Measurements from ENCODE around the gene HIRA. TPM values are rescaled to one million over a fixed set of nuclear protein-coding genes. Genes with fewer than 3 reads are reported as not detected.

The HIRA gene
- total RNA-seq, 4 donors from 2014 or later: 18.3 to 29.3 (median 20.3) TPM

- peak overlapping the region; percentile 80 to 99 (median 94) for H3K4me3 ChIP-seq
- TF ChIP-seq POLR2A (IDR thresholded peaks at IDR 0.05) (no peak), CTCF (IDR thresholded peaks at IDR 0.05) (no peak), EP300 (IDR thresholded peaks at IDR 0.05; ENCODE audit: low read depth) (no peak), POLR2AphosphoS5 (IDR thresholded peaks at IDR 0.05) (no peak)
- H3K4me1 ChIP-seq: peaks cover 5 to 16% (median 15%) of the 10 kb centered on the region in 4 donors
- in situ Hi-C loops (cut with MboI; ENCODE audit: low pct_ligation_motif_present in 1 of 4, low pct_unique_long_range_greater_than_20kb in 1 of 4, low sequenced_read_pairs in 3 of 4) (no loop called here), intact Hi-C loops (cut with DNase I; ENCODE audit: low total_unique reads) (loop anchor here (5.0 kb wide), 1 partner anchor 1141 kb away; no protein-coding TSS in a partner anchor)
- peaks cover 9% of the 10 kb centered on the region for H3K27me3 ChIP-seq
- no peaks in the 10 kb centered on the region for H3K9me3 ChIP-seq
- DNase-seq: peak; percentile 40
- peak overlapping the region; percentile 73 to 89 (median 80) for H3K27ac ChIP-seq
- 0% methylated on average over 21 of the region's 41 CpGs; no CpG with 5 or more reads in 1 of the 2 donors for WGBS, 2 donors (ENCODE audit: low coverage in 1 of 2)
- no peaks in the 10 kb centered on the region for H3K36me3 ChIP-seq
Observed at GRCh38 chr22:19291218-19291579, 140.3 kb downstream of the HIRA start.

- Histone ChIP-seq H3K27ac (peak overlapping the region; percentile 73 to 89 (median 80)), H3K4me3 (peak overlapping the region; percentile 80 to 99 (median 94)), H3K36me3 (no peaks in the 10 kb centered on the region), H3K9me3 (no peaks in the 10 kb centered on the region), H3K4me1 (peaks cover 5 to 16% (median 15%) of the 10 kb centered on the region in 4 donors), H3K27me3 (peaks cover 9% of the 10 kb centered on the region)
- WGBS, 2 donors (ENCODE audit: low coverage in 1 of 2): 16 to 25% methylated on average over 4 to 27 of the region's 27 CpGs
- no peak for DNase-seq
- intact Hi-C loops (cut with DNase I; ENCODE audit: low total_unique reads): loop anchor here (1.0 to 5.0 kb wide), 2 partner anchors 30 to 1142 kb away; no protein-coding TSS in a partner anchor
- no peak for TF ChIP-seq EP300 (IDR thresholded peaks at IDR 0.05; ENCODE audit: low read depth)
- in situ Hi-C loops (cut with MboI; ENCODE audit: low pct_ligation_motif_present in 1 of 4, low pct_unique_long_range_greater_than_20kb in 1 of 4, low sequenced_read_pairs in 3 of 4): no loop called here
Observed at GRCh38 chr22:19290400-19291217, 140.9 kb downstream of the HIRA start.

GRCh38 chr22:19289475-19290161 is 141.9 kb downstream of the HIRA start:
- intact Hi-C loops (cut with DNase I; ENCODE audit: low total_unique reads) (loop anchor here (1.0 to 5.0 kb wide), 2 partner anchors 29 to 1143 kb away; no protein-coding TSS in a partner anchor), in situ Hi-C loops (cut with MboI; ENCODE audit: low pct_ligation_motif_present in 1 of 4, low pct_unique_long_range_greater_than_20kb in 1 of 4, low sequenced_read_pairs in 3 of 4) (no loop called here)
- H3K27me3 ChIP-seq: peaks cover 9% of the 10 kb centered on the region
- H3K4me1 ChIP-seq: peaks cover 5 to 16% (median 15%) of the 10 kb centered on the region in 4 donors
- no peaks in the 10 kb centered on the region for H3K36me3 ChIP-seq
- no peak overlapping the region for H3K4me3 ChIP-seq
- TF ChIP-seq CTCF (IDR thresholded peaks at IDR 0.05) (no peak), POLR2AphosphoS5 (IDR thresholded peaks at IDR 0.05) (no peak), POLR2A (IDR thresholded peaks at IDR 0.05) (no peak), EP300 (IDR thresholded peaks at IDR 0.05; ENCODE audit: low read depth) (no peak)
- 76% methylated on average over 5 of the region's 5 CpGs; no CpG with 5 or more reads in 1 of the 2 donors for WGBS, 2 donors (ENCODE audit: low coverage in 1 of 2)
- H3K27ac ChIP-seq: no peak overlapping the region
- DNase-seq: no peak
- no peaks in the 10 kb centered on the region for H3K9me3 ChIP-seq

- in situ Hi-C loops (cut with MboI; ENCODE audit: low pct_ligation_motif_present in 1 of 4, low pct_unique_long_range_greater_than_20kb in 1 of 4, low sequenced_read_pairs in 3 of 4): no loop called here
- no peak for DNase-seq
- intact Hi-C loops (cut with DNase I; ENCODE audit: low total_unique reads): no loop called here
- Histone ChIP-seq H3K4me1 (peaks cover 5 to 18% (median 15%) of the 10 kb centered on the region in 4 donors), H3K9me3 (no peaks in the 10 kb centered on the region), H3K4me3 (no peak overlapping the region), H3K36me3 (no peaks in the 10 kb centered on the region), H3K27ac (no peak overlapping the region), H3K27me3 (peaks cover 9% of the 10 kb centered on the region)
- TF ChIP-seq EP300 (IDR thresholded peaks at IDR 0.05; ENCODE audit: low read depth) (no peak), CTCF (IDR thresholded peaks at IDR 0.05) (no peak), POLR2AphosphoS5 (IDR thresholded peaks at IDR 0.05) (no peak), POLR2A (IDR thresholded peaks at IDR 0.05) (no peak)
- 69 to 74% methylated on average over 4 of the region's 4 CpGs for WGBS, 2 donors (ENCODE audit: low coverage in 1 of 2)
Observed at GRCh38 chr22:19287889-19288288, 143.6 kb downstream of the HIRA start.

Data from transverse colon (tissue), 4 donors.